ENCODE measurements around the gene TMEM52. TPM values are rescaled to one million over a fixed set of nuclear protein-coding genes. Genes with fewer than 3 reads are reported as not detected.
A peak's percentile ranks its signal among the peaks of the same experiment; 100 is the strongest.

Gene TMEM52
- total RNA-seq, 4 donors from 2014 or later: 1.7 TPM; not detected in 3

- peaks cover 0 to 9% of the 10 kb centered on the region in 2 donors for H3K4me1 ChIP-seq
- no peaks in the 10 kb centered on the region for H3K27me3 ChIP-seq
- H3K36me3 ChIP-seq: no peaks in the 10 kb centered on the region
- no peaks in the 10 kb centered on the region for H3K9me3 ChIP-seq
- no peak for TF ChIP-seq CTCF (IDR thresholded peaks at IDR 0.05)
- no peak for TF ChIP-seq POLR2A (IDR thresholded peaks at IDR 0.05)
- no peak overlapping the region for H3K4me3 ChIP-seq
- H3K27ac ChIP-seq: no peak overlapping the region
- intact Hi-C loops (cut with DNase I; ENCODE audit: low total_unique reads): no loop called here
- peak in 1 of 2 donors; percentile 14 for DNase-seq
These were observed 4.7 kb downstream of the TMEM52 start for GRCh38 chr1:1914101-1914970.

DNA sequence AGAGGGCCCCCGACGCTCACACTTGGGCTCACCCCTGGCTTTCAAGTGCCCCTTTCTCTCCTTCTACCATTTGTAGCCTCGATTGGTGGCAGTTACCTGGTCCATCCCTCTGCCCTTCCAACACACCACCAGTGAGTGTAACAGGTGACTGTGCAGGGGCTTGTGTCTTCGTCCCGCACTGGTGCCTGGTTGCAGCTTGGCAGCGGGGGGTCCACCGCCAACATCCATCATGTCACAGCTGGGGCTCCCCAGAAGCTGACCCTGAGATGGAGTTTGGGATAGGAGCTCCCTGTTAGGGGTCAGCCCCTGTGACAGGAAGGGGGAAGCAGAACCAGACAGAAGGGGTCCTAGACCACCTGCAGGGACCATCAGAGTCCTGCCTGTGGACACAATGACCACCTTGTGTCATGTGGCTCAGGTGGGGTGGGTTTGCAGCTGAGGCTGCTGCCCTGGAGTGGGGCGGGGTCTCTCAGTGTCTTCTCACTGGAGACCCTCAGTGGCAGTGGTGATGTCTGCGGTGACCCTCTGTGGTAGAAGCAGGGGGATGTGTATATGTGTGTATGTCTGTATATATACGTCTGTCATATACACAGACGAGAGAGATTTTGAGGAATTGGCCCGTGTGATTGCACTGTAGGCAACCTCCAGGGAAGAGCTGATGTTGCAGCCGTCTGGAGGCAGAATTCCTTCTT lies 7.6 kb downstream of the TMEM52 start:
- no peak overlapping the region for H3K27ac ChIP-seq
- H3K4me3 ChIP-seq: no peak overlapping the region
- DNase-seq: peak in 1 of 2 donors; percentile 15
- H3K27me3 ChIP-seq: no peaks in the 10 kb centered on the region
- H3K9me3 ChIP-seq: no peaks in the 10 kb centered on the region
- peaks cover 0 to 9% of the 10 kb centered on the region in 2 donors for H3K4me1 ChIP-seq
- TF ChIP-seq CTCF (IDR thresholded peaks at IDR 0.05) (no peak), POLR2A (IDR thresholded peaks at IDR 0.05) (no peak)
- no peaks in the 10 kb centered on the region for H3K36me3 ChIP-seq
- intact Hi-C loops (cut with DNase I; ENCODE audit: low total_unique reads): no loop called here

GRCh38 chr1:1910651-1911331 lies 8.3 kb downstream of the TMEM52 start:
- no peak for DNase-seq
- no peak overlapping the region for H3K4me3 ChIP-seq
- intact Hi-C loops (cut with DNase I; ENCODE audit: low total_unique reads): no loop called here
- no peaks in the 10 kb centered on the region for H3K27me3 ChIP-seq
- no peak overlapping the region for H3K27ac ChIP-seq
- no peaks in the 10 kb centered on the region for H3K36me3 ChIP-seq
- TF ChIP-seq CTCF (IDR thresholded peaks at IDR 0.05) (no peak), POLR2A (IDR thresholded peaks at IDR 0.05) (no peak)
- peaks cover 0 to 9% of the 10 kb centered on the region in 2 donors for H3K4me1 ChIP-seq
- no peaks in the 10 kb centered on the region for H3K9me3 ChIP-seq

- H3K27ac ChIP-seq: peak overlapping the region; percentile 57 to 82
- intact Hi-C loops (cut with DNase I; ENCODE audit: low total_unique reads): no loop called here
- no peak overlapping the region for H3K4me3 ChIP-seq
- H3K9me3 ChIP-seq: no peaks in the 10 kb centered on the region
- no peak for DNase-seq
- H3K36me3 ChIP-seq: no peaks in the 10 kb centered on the region
- H3K4me1 ChIP-seq: peaks cover 0 to 9% of the 10 kb centered on the region in 2 donors
- no peaks in the 10 kb centered on the region for H3K27me3 ChIP-seq
- TF ChIP-seq POLR2A (IDR thresholded peaks at IDR 0.05) (no peak), CTCF (IDR thresholded peaks at IDR 0.05) (no peak)
These were observed 9.0 kb downstream of the TMEM52 start for GRCh38 chr1:1910033-1910465.
